Measurements from ENCODE around the gene SLC2A9.

The SLC2A9 gene

DNA sequence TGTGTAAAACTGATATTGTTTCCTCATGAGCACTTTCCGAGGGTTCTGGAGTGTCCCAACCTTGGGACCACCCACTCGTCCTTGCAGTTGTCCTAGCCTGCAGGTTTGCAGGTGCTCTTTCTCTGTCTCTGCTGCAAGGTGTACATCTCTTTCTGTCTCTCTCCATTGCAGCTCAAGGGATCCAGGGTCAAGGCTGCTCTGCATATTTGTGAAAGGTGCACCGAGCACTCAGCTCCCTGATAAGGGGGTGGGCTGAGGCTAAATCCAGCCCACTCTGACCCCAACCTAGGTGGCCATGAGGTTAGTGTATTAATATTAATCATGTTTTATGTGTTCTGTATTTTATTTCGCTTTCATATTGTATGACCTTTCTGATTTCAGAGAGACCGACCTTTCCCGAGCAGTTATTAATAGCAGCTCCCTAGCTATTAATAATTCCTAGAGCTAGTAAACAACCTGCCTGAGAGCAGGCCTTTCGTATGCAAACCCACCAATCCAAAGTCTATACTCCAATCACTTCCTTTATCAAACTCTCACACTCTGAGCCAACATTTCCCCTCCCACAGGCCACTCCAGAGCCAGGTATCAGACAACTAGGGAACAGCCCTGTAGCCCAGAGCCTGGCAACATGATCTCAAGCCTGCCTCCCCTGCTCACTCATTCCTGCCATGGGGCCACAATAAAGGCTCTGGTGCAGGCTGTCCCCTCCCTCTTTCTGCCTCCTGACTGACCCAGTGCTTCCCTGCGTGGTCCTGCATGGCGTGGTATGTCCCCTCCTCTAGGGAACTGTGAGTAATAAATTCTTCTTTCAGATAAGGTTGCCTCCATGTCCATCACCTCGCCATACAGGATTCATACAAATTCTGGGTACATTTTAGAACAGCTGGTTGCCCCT, 73.9 kb downstream of the SLC2A9 start:
- H3K4me1 ChIP-seq (ENCODE audit: control insufficient read depth in 1 of 2, insufficient read depth in 2 of 2, low read length in 2 of 2): no peaks in the 10 kb centered on the region
- H3K4me3 ChIP-seq (ENCODE audit: low read depth, low read length): no peak overlapping the region
- WGBS (ENCODE audit: extremely low coverage, insufficient coverage, insufficient read length): no CpG with 5 or more reads among the region's 10 CpGs

GRCh38 chr4:9946170-9946569, 75.1 kb downstream of the SLC2A9 start:
- H3K36me3 ChIP-seq (ENCODE audit: control insufficient read depth in 1 of 2, insufficient read depth in 2 of 2, low read length in 2 of 2): no peaks in the 10 kb centered on the region
- no peak overlapping the region for H3K4me3 ChIP-seq (ENCODE audit: low read depth, low read length)
- no peak overlapping the region for H3K9ac ChIP-seq (ENCODE audit: low read length)
- no peak overlapping the region for H2BK5ac ChIP-seq (ENCODE audit: low read depth, low read length, poor library complexity)
- peaks cover 3% of the 10 kb centered on the region for H3K9me3 ChIP-seq (ENCODE audit: insufficient read depth, low read depth, low read length)
- H4K8ac ChIP-seq (ENCODE audit: low read depth, low read length): no peak overlapping the region
- H4K91ac ChIP-seq (ENCODE audit: low read depth, low read length): no peak overlapping the region
- no peak for DNase-seq
- H4K12ac ChIP-seq (ENCODE audit: low read depth, low read length): no peak overlapping the region
- no peak overlapping the region for H3K4ac ChIP-seq (ENCODE audit: low read depth, low read length)
- H2AK5ac ChIP-seq (ENCODE audit: low read length): no peak overlapping the region
- no peaks in the 10 kb centered on the region for H3K27me3 ChIP-seq (ENCODE audit: insufficient read depth, low read length)
- no peak overlapping the region for H3K23ac ChIP-seq (ENCODE audit: low read length)
- no peak overlapping the region for H3K4me2 ChIP-seq (ENCODE audit: low read length)
- no peaks in the 10 kb centered on the region for H3K4me1 ChIP-seq (ENCODE audit: control insufficient read depth in 1 of 2, insufficient read depth in 2 of 2, low read length in 2 of 2)
- H2BK120ac ChIP-seq (ENCODE audit: insufficient read depth, low read length, poor library complexity): no peak overlapping the region
- H2BK12ac ChIP-seq (ENCODE audit: low read length): no peak overlapping the region
- no peak overlapping the region for H3K27ac ChIP-seq (ENCODE audit: low read depth, low read length)
- no peak overlapping the region for H3K14ac ChIP-seq (ENCODE audit: low read length)
- WGBS (ENCODE audit: extremely low coverage, insufficient coverage, insufficient read length): no CpG with 5 or more reads among the region's 2 CpGs
- no peak overlapping the region for H2AFZ ChIP-seq (ENCODE audit: insufficient read depth, low read length, poor library complexity)
- H3K18ac ChIP-seq (ENCODE audit: low read length): no peak overlapping the region
- no peaks in the 10 kb centered on the region for H3K79me2 ChIP-seq (ENCODE audit: control insufficient read depth, insufficient read depth, low read length, poor library complexity)
- no peaks in the 10 kb centered on the region for H3K79me1 ChIP-seq (ENCODE audit: low read length)

More for the DNA sequence above, 73.9 kb downstream of the SLC2A9 start:
- Histone ChIP-seq H3K4me2 (ENCODE audit: low read length) (no peak overlapping the region), H3K9me3 (ENCODE audit: insufficient read depth, low read depth, low read length) (peaks cover 3% of the 10 kb centered on the region), H2BK5ac (ENCODE audit: low read depth, low read length, poor library complexity) (no peak overlapping the region), H2BK12ac (ENCODE audit: low read length) (no peak overlapping the region), H3K14ac (ENCODE audit: low read length) (no peak overlapping the region), H2BK120ac (ENCODE audit: insufficient read depth, low read length, poor library complexity) (no peak overlapping the region), H3K23ac (ENCODE audit: low read length) (no peak overlapping the region), H4K8ac (ENCODE audit: low read depth, low read length) (no peak overlapping the region), H3K79me2 (ENCODE audit: control insufficient read depth, insufficient read depth, low read length, poor library complexity) (no peaks in the 10 kb centered on the region), H3K18ac (ENCODE audit: low read length) (no peak overlapping the region), H3K27ac (ENCODE audit: low read depth, low read length) (no peak overlapping the region), H3K4ac (ENCODE audit: low read depth, low read length) (no peak overlapping the region), H3K27me3 (ENCODE audit: insufficient read depth, low read length) (no peaks in the 10 kb centered on the region), H4K91ac (ENCODE audit: low read depth, low read length) (no peak overlapping the region), H2AK5ac (ENCODE audit: low read length) (no peak overlapping the region), H3K79me1 (ENCODE audit: low read length) (no peaks in the 10 kb centered on the region), H3K9ac (ENCODE audit: low read length) (no peak overlapping the region), H3K36me3 (ENCODE audit: control insufficient read depth in 1 of 2, insufficient read depth in 2 of 2, low read length in 2 of 2) (no peaks in the 10 kb centered on the region), H2AFZ (ENCODE audit: insufficient read depth, low read length, poor library complexity) (no peak overlapping the region), H4K12ac (ENCODE audit: low read depth, low read length) (no peak overlapping the region)
- DNase-seq: no peak

DNA sequence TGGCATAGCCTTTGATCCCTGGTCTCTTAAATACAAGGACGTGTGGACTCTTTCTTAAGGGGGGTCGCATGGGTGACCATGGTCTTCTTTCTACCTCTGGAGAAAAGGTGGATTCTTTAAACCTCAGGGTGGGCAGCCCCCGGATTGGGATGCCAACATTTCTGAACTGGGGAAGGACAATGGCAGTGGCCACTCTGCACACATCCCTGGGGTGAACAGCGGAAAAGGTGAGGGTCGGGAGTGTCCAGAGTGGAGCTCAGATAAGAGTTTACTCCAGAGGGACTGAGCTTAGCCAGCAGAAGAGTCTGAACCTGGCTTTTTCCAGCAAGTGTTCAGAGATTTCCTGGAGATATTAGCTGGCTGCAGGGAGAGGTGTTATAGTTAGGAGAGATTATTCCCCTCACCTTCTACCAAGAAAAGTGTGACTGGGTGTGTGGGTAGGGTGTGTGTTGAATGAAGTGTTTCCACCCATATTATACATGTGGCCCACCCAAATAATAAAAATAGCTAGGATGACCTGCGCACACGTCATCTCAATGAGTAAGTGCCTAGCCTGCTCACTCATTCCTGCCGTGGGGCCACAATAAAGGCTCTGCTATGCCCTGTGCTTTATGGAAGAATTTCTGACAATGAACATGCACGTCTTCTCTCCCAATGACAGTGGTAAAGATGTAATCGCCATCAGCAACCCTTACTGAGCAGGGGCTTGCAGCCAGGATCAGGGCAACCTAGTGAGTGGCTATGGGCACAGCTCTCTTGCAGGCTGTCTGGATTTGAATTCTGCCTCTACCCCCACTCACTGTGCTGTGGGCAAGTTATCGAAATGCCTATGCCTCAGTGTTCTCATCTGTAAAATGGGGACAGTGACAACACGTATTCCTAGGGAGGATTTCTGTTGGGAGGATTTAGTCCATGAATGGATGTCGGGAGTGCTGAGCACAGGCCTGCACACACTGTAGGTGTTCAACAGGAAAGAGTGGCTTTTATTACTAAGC, 76.6 kb downstream of the SLC2A9 start:
- WGBS (ENCODE audit: extremely low coverage, insufficient coverage, insufficient read length): no CpG with 5 or more reads among the region's 13 CpGs
- H3K27me3 ChIP-seq (ENCODE audit: insufficient read depth, low read length): no peaks in the 10 kb centered on the region
- H2BK12ac ChIP-seq (ENCODE audit: low read length): no peak overlapping the region
- H3K79me2 ChIP-seq (ENCODE audit: control insufficient read depth, insufficient read depth, low read length, poor library complexity): no peaks in the 10 kb centered on the region
- DNase-seq: peak; percentile 15 to 43
- no peaks in the 10 kb centered on the region for H3K36me3 ChIP-seq (ENCODE audit: control insufficient read depth in 1 of 2, insufficient read depth in 2 of 2, low read length in 2 of 2)
- no peak overlapping the region for H3K27ac ChIP-seq (ENCODE audit: low read depth, low read length)
- no peak overlapping the region for H2BK120ac ChIP-seq (ENCODE audit: insufficient read depth, low read length, poor library complexity)
- H2BK5ac ChIP-seq (ENCODE audit: low read depth, low read length, poor library complexity): no peak overlapping the region
- no peaks in the 10 kb centered on the region for H3K79me1 ChIP-seq (ENCODE audit: low read length)
- H3K9me3 ChIP-seq (ENCODE audit: insufficient read depth, low read depth, low read length): peaks cover 3% of the 10 kb centered on the region
- no peak overlapping the region for H3K9ac ChIP-seq (ENCODE audit: low read length)
- no peak overlapping the region for H3K23ac ChIP-seq (ENCODE audit: low read length)
- H3K4me2 ChIP-seq (ENCODE audit: low read length): no peak overlapping the region
- no peak overlapping the region for H3K4ac ChIP-seq (ENCODE audit: low read depth, low read length)
- no peak overlapping the region for H3K14ac ChIP-seq (ENCODE audit: low read length)
- H3K4me1 ChIP-seq (ENCODE audit: control insufficient read depth in 1 of 2, insufficient read depth in 2 of 2, low read length in 2 of 2): no peaks in the 10 kb centered on the region
- no peak overlapping the region for H3K4me3 ChIP-seq (ENCODE audit: low read depth, low read length)
- no peak overlapping the region for H4K12ac ChIP-seq (ENCODE audit: low read depth, low read length)
- no peak overlapping the region for H3K18ac ChIP-seq (ENCODE audit: low read length)
- H4K8ac ChIP-seq (ENCODE audit: low read depth, low read length): no peak overlapping the region
- no peak overlapping the region for H2AFZ ChIP-seq (ENCODE audit: insufficient read depth, low read length, poor library complexity)
- no peak overlapping the region for H2AK5ac ChIP-seq (ENCODE audit: low read length)
- H4K91ac ChIP-seq (ENCODE audit: low read depth, low read length): no peak overlapping the region

DNA sequence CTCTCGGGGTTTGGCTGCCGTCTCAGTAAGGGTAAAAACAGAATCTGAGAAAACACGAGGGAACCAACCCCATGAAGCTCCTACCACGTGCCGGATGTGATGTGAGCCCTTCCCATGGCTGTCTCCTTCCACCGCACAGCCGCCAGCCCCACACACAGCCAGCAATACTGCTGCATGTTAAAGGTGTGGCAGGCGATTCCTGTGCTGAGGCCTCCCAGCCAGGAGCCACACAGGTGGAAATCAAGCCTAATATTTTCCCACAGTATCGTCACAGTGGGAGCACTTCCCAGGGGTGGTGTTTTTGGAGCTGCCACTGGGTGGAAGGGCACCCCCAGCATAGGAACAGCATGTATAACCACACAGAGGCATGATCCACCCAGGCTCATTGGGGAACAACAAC, 77.5 kb downstream of the SLC2A9 start:
- peaks cover 3% of the 10 kb centered on the region for H3K9me3 ChIP-seq (ENCODE audit: insufficient read depth, low read depth, low read length)
- H2AK5ac ChIP-seq (ENCODE audit: low read length): no peak overlapping the region
- H3K4me2 ChIP-seq (ENCODE audit: low read length): no peak overlapping the region
- H3K23ac ChIP-seq (ENCODE audit: low read length): no peak overlapping the region
- DNase-seq: no peak
- no peak overlapping the region for H2BK12ac ChIP-seq (ENCODE audit: low read length)
- H3K79me1 ChIP-seq (ENCODE audit: low read length): no peaks in the 10 kb centered on the region
- no peak overlapping the region for H2BK5ac ChIP-seq (ENCODE audit: low read depth, low read length, poor library complexity)
- no peaks in the 10 kb centered on the region for H3K36me3 ChIP-seq (ENCODE audit: control insufficient read depth in 1 of 2, insufficient read depth in 2 of 2, low read length in 2 of 2)
- no peaks in the 10 kb centered on the region for H3K4me1 ChIP-seq (ENCODE audit: control insufficient read depth in 1 of 2, insufficient read depth in 2 of 2, low read length in 2 of 2)
- no peak overlapping the region for H2BK120ac ChIP-seq (ENCODE audit: insufficient read depth, low read length, poor library complexity)
- WGBS (ENCODE audit: extremely low coverage, insufficient coverage, insufficient read length): no CpG with 5 or more reads among the region's 9 CpGs
- H3K18ac ChIP-seq (ENCODE audit: low read length): no peak overlapping the region
- no peak overlapping the region for H3K9ac ChIP-seq (ENCODE audit: low read length)
- H3K14ac ChIP-seq (ENCODE audit: low read length): no peak overlapping the region
- H3K79me2 ChIP-seq (ENCODE audit: control insufficient read depth, insufficient read depth, low read length, poor library complexity): no peaks in the 10 kb centered on the region
- no peak overlapping the region for H3K4me3 ChIP-seq (ENCODE audit: low read depth, low read length)
- H3K27me3 ChIP-seq (ENCODE audit: insufficient read depth, low read length): no peaks in the 10 kb centered on the region
- H4K91ac ChIP-seq (ENCODE audit: low read depth, low read length): no peak overlapping the region
- no peak overlapping the region for H4K8ac ChIP-seq (ENCODE audit: low read depth, low read length)
- H4K12ac ChIP-seq (ENCODE audit: low read depth, low read length): no peak overlapping the region
- no peak overlapping the region for H3K27ac ChIP-seq (ENCODE audit: low read depth, low read length)
- H3K4ac ChIP-seq (ENCODE audit: low read depth, low read length): no peak overlapping the region
- no peak overlapping the region for H2AFZ ChIP-seq (ENCODE audit: insufficient read depth, low read length, poor library complexity)
